Stomach (tissue), 9 donors: ENCODE data around the gene COL5A1. TPM values are rescaled to one million over a fixed set of nuclear protein-coding genes. Genes with fewer than 3 reads are reported as not detected.
A peak's percentile ranks its signal among the peaks of the same experiment; 100 is the strongest.

Source experiments
- DNase-seq, 2 donors: peaks; one replicate each; pipeline versions ENCODE4 v3.0.0 to v3.0.0-alpha.2; 2013 to 2019
- H3K27ac ChIP-seq, 5 donors: fragments of 200-600 bp in 4 of 5; sonication (generic) in 4 of 5; one replicate each; pipeline ENCODE4 v1.5.1; 2013 to 2019; ENCODE audit warnings: mild to moderate bottlenecking in 1 of 5, moderate library complexity in 1 of 5
- H3K27me3 ChIP-seq, 3 donors: fragments of 200-600 bp; sonication (generic); one replicate each; pipeline ENCODE4 v1.5.1; 2017 to 2019; ENCODE audit warnings: mixed run types in 1 of 3
- H3K36me3 ChIP-seq, 4 donors: fragments of 200-600 bp; sonication (generic); 1 replicate in 3 of 4; 2 replicates in 1 of 4; pipeline ENCODE4 v1.5.1; 2016 to 2019
- H3K4me1 ChIP-seq, 4 donors: fragments of 200-600 bp; sonication (generic); one replicate each; pipeline ENCODE4 v1.5.1; 2016 to 2019
- H3K4me3 ChIP-seq, 4 donors: fragments of 200-600 bp; sonication (generic) in 3 of 4; one replicate each; pipeline ENCODE4 v1.5.1; 2016 to 2019; ENCODE audit warnings: mild to moderate bottlenecking in 1 of 4
- H3K9me3 ChIP-seq, 4 donors: fragments of 200-600 bp; sonication (generic); one replicate each; pipeline ENCODE4 v1.5.1; 2016 to 2019
- EP300 ChIP-seq: sonication (generic); formaldehyde crosslinking; IDR thresholded peaks from one replicate; pipeline ENCODE4 v1.6.1; 2017; ENCODE audit warnings: antibody characterized with exemption
- POLR2A ChIP-seq, 4 donors: fragments of 450-650 bp; IDR thresholded peaks; one replicate each; pipeline ENCODE4 v1.6.1; 2016; ENCODE audit warnings: antibody characterized with exemption in 4 of 4, control low read depth in 2 of 4, mild to moderate bottlenecking in 1 of 4, moderate library complexity in 1 of 4
- POLR2AphosphoS5 ChIP-seq, 3 donors: sonication (generic); formaldehyde crosslinking; IDR thresholded peaks; one replicate each; pipeline ENCODE4 v1.6.1; 2016; ENCODE audit warnings: antibody characterized with exemption in 3 of 3
- WGBS, 5 donors: extraction: QIAGEN DNeasy Blood & Tissue Kit in 3 of 5; methylation state at CpG; one replicate each; pipeline versions ENCODE4 v1.1.5 to v1.1.7; 2013 to 2018; 5-methylcytosine and 5-hydroxymethylcytosine counted together
- intact Hi-C: fragments of 100-400 bp; cut with DNase I; formaldehyde crosslinking; loops from one replicate; pipeline ENCODE4 v1.15.1; 2023; ENCODE audit warnings: low total_unique reads
- polyA plus RNA-seq, 3 donors: library from polyadenylated mRNA; stranded (reverse); fragments of 200-250 nt; gene quantifications; one replicate each; pipeline ENCODE4 v1.2.3, GENCODE V29; 2013
- total RNA-seq, 5 donors: library from RNA; depleted of rRNA; stranded (reverse); fragments of >200 nt; gene quantifications; one replicate each; pipeline versions ENCODE4 v1.1.0 to v1.2.3, GENCODE V29; 2014 to 2016
- TF ChIP-seq, protein P1 (sequence below), 7 experiments: fragments of 450-650 bp in 4 of 7; fragments of 200-600 bp in 3 of 7; sonication (generic) in 3 of 7; IDR thresholded peaks; one replicate each; pipeline ENCODE4 v1.5.1; 2016 to 2019; ENCODE audit warnings: antibody characterized with exemption in 7 of 7, control low read depth in 2 of 7, mild to moderate bottlenecking in 1 of 7
- donor health status: healthy with polysubstance abuse.
- donor health status: Bipolar disorder and iron deficiency.
- donor health status: healthy.

Gene COL5A1
- total and polyA plus RNA-seq, 8 donors = 7.3 to 205 (median 26.4) TPM

DNA sequence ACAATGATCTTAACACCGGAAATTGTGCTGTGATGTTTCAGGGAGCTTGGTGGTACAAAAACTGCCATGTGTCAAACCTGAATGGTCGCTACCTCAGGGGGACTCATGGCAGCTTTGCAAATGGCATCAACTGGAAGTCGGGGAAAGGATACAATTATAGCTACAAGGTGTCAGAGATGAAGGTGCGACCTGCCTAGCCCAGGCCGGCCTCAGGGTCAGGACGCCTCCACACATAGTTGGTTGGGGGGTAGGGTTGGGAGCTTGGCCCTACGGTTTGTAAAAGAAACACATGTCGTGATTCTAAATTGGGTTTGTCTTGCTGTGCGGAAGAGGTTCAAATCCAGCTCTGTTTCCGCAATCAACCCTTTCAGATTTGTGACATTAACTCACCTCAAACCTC lies 245.6 kb downstream of the COL5A1 start:
- intact Hi-C loops = no loop called here
- H3K36me3 ChIP-seq = no peaks in the 10 kb centered on the region
- WGBS, 5 donors = 85 to 91% (median 88%) methylated on average over 10 of the region's 10 CpGs
- no peak overlapping the region for H3K4me3 ChIP-seq
- H3K9me3 ChIP-seq = no peaks in the 10 kb centered on the region
- H3K4me1 ChIP-seq = no peaks in the 10 kb centered on the region
- H3K27ac ChIP-seq = no peak overlapping the region
- DNase-seq = no peak
- TF ChIP-seq POLR2AphosphoS5 (IDR thresholded peaks at IDR 0.05) (no peak), EP300 (no peak), POLR2A (IDR thresholded peaks at IDR 0.05) (no peak)
- TF ChIP-seq, protein P1, sequence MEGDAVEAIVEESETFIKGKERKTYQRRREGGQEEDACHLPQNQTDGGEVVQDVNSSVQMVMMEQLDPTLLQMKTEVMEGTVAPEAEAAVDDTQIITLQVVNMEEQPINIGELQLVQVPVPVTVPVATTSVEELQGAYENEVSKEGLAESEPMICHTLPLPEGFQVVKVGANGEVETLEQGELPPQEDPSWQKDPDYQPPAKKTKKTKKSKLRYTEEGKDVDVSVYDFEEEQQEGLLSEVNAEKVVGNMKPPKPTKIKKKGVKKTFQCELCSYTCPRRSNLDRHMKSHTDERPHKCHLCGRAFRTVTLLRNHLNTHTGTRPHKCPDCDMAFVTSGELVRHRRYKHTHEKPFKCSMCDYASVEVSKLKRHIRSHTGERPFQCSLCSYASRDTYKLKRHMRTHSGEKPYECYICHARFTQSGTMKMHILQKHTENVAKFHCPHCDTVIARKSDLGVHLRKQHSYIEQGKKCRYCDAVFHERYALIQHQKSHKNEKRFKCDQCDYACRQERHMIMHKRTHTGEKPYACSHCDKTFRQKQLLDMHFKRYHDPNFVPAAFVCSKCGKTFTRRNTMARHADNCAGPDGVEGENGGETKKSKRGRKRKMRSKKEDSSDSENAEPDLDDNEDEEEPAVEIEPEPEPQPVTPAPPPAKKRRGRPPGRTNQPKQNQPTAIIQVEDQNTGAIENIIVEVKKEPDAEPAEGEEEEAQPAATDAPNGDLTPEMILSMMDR (IDR thresholded peaks at IDR 0.05) = no peak
- H3K27me3 ChIP-seq = peaks cover 0 to 57% (median 4%) of the 10 kb centered on the region in 3 donors

DNA sequence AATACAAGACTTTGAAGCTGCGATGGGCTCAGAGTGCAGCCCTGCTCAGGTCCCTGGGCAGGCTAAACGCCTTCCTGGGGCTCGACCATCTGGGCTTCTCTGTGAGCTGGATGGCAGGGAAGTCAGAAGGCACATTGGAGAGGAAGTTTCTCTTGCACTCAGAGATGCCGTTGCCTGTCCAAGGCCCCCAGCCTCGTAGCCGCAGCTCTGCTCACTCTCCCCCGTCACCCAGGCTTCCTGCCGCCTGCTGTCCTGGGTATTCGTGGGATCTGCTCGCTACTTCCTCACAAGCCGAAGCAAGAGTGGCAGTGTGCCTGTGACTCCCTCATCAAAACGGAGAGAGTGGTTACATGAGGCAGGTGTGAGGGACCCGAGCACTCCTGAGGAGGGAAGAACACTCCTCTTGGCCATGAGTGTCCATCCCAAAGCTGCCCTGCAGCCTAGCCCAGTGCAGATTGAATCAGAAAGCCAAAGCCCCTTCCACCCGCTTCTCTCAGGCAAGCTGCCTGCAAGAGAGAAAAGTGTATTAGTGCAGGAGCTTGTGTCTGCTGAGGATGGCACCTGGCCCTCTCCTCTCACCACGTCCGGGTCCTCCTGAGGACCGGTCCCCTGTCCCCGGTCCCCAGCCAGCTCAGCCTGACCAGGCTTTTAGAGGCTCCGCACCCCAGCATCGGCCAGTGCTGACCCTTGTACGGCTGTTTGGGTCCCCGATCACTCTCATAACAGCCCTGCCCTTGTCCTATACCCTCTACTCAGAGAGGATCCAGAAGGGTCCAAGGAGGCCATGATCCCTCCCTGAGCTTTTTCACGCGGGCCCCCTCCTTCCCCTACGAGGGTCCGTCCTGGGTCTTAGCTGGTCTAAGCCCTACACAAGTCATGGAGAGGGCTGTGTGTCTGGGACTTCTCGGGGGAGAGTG lies 246.3 kb downstream of the COL5A1 start:
- 67 to 77% (median 73%) methylated on average over 23 to 27 of the region's 27 CpGs for whole genome bisulfite sequencing, 5 donors
- Histone ChIP-seq H3K4me3 (no peak overlapping the region), H3K4me1 (no peaks in the 10 kb centered on the region), H3K36me3 (no peaks in the 10 kb centered on the region), H3K27me3 (peaks cover 0 to 57% (median 4%) of the 10 kb centered on the region in 3 donors), H3K27ac (no peak overlapping the region), H3K9me3 (no peaks in the 10 kb centered on the region)
- intact Hi-C loops = no loop called here
- peak in 1 of 2 donors; percentile 19 for DNase-seq
- TF ChIP-seq POLR2AphosphoS5 (IDR thresholded peaks at IDR 0.05) (no peak), POLR2A (IDR thresholded peaks at IDR 0.05) (no peak), EP300 (no peak)
- TF ChIP-seq, protein P1 (IDR thresholded peaks at IDR 0.05) = no peak

DNA sequence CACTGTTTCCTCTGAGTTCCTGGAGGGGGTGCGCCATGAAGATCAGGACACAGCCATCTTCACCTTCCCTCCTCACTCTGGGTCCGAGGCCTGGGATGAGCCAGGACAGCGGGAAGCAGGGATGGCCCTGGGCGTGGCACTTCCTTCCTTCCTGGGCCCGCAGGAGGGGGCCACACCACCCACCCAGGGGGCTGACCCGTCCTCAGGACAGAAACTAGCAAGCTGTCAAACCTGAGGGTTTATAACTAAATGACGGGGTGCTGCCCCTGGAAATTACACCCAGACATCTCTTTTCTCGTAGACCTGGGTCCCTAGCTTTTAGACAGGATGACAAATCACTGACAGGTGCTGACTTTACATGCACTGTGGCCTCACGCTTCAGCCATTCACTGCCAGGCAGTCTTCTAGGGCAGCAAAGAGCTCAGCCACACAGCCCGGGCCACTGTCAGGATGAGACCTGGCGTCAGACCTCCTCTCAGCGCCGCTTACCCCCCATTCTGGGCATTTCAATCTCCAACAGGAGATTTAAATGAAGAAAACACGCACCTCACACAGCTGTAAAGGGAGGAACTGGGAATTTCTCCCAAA lies 247.1 kb downstream of the COL5A1 start:
- Histone ChIP-seq H3K4me3 (no peak overlapping the region), H3K9me3 (no peaks in the 10 kb centered on the region), H3K27ac (no peak overlapping the region), H3K4me1 (no peaks in the 10 kb centered on the region), H3K27me3 (peaks cover 0 to 55% (median 4%) of the 10 kb centered on the region in 3 donors), H3K36me3 (no peaks in the 10 kb centered on the region)
- TF ChIP-seq EP300 = no peak
- TF ChIP-seq POLR2AphosphoS5 (IDR thresholded peaks at IDR 0.05) = no peak
- TF ChIP-seq POLR2A (IDR thresholded peaks at IDR 0.05) = no peak
- intact Hi-C loops = no loop called here
- WGBS, 5 donors = 70 to 84% (median 76%) methylated on average over 9 to 14 of the region's 14 CpGs
- peak in 1 of 2 donors; percentile 19 for DNase-seq

DNA sequence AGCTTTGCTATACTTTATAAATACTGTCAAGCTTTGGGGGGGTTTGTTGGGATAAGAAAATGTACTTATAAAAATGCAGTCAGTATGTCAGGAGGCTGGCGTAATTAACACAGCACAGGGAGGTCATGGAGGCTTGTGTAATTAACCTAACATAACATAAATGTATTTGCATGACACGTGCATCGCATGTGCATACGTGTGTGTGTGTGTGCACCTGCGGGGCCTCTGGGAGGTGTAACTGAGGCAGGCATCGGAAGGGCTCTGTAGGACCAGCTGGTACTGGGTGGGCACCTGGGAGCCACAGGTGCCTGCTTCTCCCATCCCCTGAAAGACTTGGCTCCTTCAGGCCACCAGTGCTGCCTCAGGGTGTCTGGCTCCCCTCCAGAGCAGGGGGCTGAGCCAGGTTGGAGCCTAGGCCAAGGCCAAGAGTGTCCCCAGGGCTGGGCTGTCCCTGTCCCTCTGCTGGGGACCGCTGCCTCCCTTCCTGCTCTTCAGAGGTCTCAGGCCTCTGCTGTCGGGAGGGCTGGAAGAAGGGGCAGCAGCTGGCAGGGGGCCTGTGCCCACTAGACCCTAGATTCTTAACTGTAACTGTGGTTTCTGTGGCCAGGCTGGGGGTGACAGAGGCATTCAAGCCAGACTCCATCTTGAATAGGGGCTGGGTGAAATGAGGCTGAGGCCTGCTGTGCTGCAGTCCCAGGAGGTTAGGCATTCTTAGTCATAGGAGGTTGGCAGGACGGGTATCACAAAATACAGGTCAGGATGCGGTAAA lies 248.0 kb downstream of the COL5A1 start:
- H3K27me3 ChIP-seq = peaks cover 0 to 55% (median 4%) of the 10 kb centered on the region in 3 donors
- no peaks in the 10 kb centered on the region for H3K36me3 ChIP-seq
- intact Hi-C loops = no loop called here
- H3K27ac ChIP-seq = no peak overlapping the region
- no peaks in the 10 kb centered on the region for H3K4me1 ChIP-seq
- no peaks in the 10 kb centered on the region for H3K9me3 ChIP-seq
- DNase-seq = no peak
- 81 to 91% (median 87%) methylated on average over 10 of the region's 10 CpGs for WGBS, 5 donors
- TF ChIP-seq, protein P1 (IDR thresholded peaks at IDR 0.05) = no peak
- TF ChIP-seq POLR2A (IDR thresholded peaks at IDR 0.05) = no peak
- TF ChIP-seq POLR2AphosphoS5 (IDR thresholded peaks at IDR 0.05) = no peak
- TF ChIP-seq EP300 = no peak
- no peak overlapping the region for H3K4me3 ChIP-seq
